DOHH2 (cell line): Measurements from ENCODE around the gene CELA1.
A peak's percentile ranks its signal among the peaks of the same experiment; 100 is the strongest.

Experiments used
- H3F3A ChIP-seq: fragments of 200-600 bp; sonication (generic), shearing (Covaris generic); 2 replicates; pipeline ENCODE4 v1.6.0; 2016; ENCODE audit warnings: antibody characterized with exemption, mild to moderate bottlenecking; ENCODE audit not compliant: control insufficient read depth, insufficient read depth
- H3K27ac ChIP-seq: fragments of 200-600 bp; sonication (generic); 2 replicates; pipeline ENCODE4 v1.5.1; 2014; ENCODE audit warnings: low read depth, mild to moderate bottlenecking, low read length, moderate library complexity
- H3K27me3 ChIP-seq: fragments of 200-600 bp; sonication (generic); 2 replicates; pipeline ENCODE4 v1.6.1; 2014; ENCODE audit warnings: mild to moderate bottlenecking, low read length, mixed read lengths; ENCODE audit not compliant: control insufficient read depth
- H3K36me3 ChIP-seq: fragments of 200-600 bp; sonication (generic); 2 replicates; pipeline ENCODE4 v1.6.1; 2014; ENCODE audit warnings: mild to moderate bottlenecking, low read length, moderate library complexity, mixed read lengths; ENCODE audit not compliant: control insufficient read depth
- H3K4me1 ChIP-seq: fragments of 200-600 bp; sonication (generic); 2 replicates; pipeline ENCODE4 v1.6.1; 2014; ENCODE audit warnings: mild to moderate bottlenecking, low read length, mixed read lengths; ENCODE audit not compliant: control insufficient read depth
- H3K4me2 ChIP-seq: fragments of 200-600 bp; sonication (generic); 2 replicates; pipeline ENCODE4 v1.6.0; 2014; ENCODE audit warnings: mild to moderate bottlenecking, low read length, moderate library complexity
- H3K4me3 ChIP-seq: fragments of 200-600 bp; sonication (generic); 2 replicates; pipeline ENCODE4 v1.5.1; 2014; ENCODE audit warnings: mild to moderate bottlenecking, low read length, mixed read lengths
- H3K79me2 ChIP-seq: fragments of 200-600 bp; sonication (generic); 2 replicates; pipeline ENCODE4 v1.6.1; 2014; ENCODE audit warnings: mild to moderate bottlenecking, low read length, mixed read lengths; ENCODE audit not compliant: control insufficient read depth
- H3K9me2 ChIP-seq: fragments of 200-600 bp; sonication (generic); replicated peaks from 2 replicates; pipeline ENCODE4 v1.6.1; 2014; ENCODE audit warnings: mild to moderate bottlenecking, low read length, mixed read lengths; ENCODE audit not compliant: control insufficient read depth
- H3K9me3 ChIP-seq: fragments of 200-600 bp; sonication (generic); 2 replicates; pipeline ENCODE4 v1.6.1; 2014; ENCODE audit warnings: antibody characterized with exemption, low read length, mixed read lengths; ENCODE audit not compliant: control insufficient read depth, insufficient read depth
- H4K20me1 ChIP-seq: fragments of 200-600 bp; sonication (generic); 2 replicates; pipeline ENCODE4 v1.6.0; 2014; ENCODE audit warnings: low read depth, mild to moderate bottlenecking, antibody characterized with exemption, low read length, moderate library complexity; ENCODE audit not compliant: control insufficient read depth, insufficient read depth
- EZH2phosphoT487 ChIP-seq: fragments of 200-600 bp; sonication (generic); IDR thresholded peaks from 2 replicates; pipeline ENCODE4 v1.6.1; 2017; ENCODE audit warnings: borderline replicate concordance, mild to moderate bottlenecking, antibody characterized with exemption, low read length, moderate library complexity, mixed read lengths
- TF ChIP-seq, protein P1 (sequence below): fragments of 200-600 bp; sonication (generic); IDR thresholded peaks from one replicate; pipeline ENCODE4 v1.5.1; 2014; ENCODE audit warnings: antibody characterized with exemption, mild to moderate bottlenecking, low read depth, low read length; ENCODE audit not compliant: poor library complexity, severe bottlenecking

The CELA1 gene

DNA sequence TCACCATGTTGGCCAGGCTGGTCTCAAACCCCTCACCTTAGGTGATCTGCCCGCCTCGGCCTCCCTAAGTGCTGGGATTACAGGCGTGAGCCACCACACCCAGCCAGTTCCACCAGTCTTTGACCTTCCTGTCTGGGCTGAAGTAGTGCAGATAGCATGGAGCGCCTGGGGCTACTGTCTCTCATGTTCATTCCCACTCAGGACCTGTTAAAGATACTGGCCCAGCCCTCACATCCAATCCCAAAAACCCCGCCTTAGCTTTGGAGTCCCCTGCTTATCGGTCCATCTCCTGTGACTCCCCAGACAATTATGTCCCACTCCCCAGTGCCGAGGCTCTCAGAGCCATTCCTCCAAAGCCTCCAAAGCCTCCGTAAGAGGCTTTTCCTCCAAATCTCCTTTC, 12.0 kb upstream of the CELA1 start:
- no peak overlapping the region for H3K27ac ChIP-seq
- no peaks in the 10 kb centered on the region for H3F3A ChIP-seq
- no peaks in the 10 kb centered on the region for H3K9me2 ChIP-seq
- H3K4me2 ChIP-seq = no peak overlapping the region
- no peaks in the 10 kb centered on the region for H3K79me2 ChIP-seq
- peaks cover 21% of the 10 kb centered on the region for H3K4me1 ChIP-seq
- peaks cover 71% of the 10 kb centered on the region for H3K27me3 ChIP-seq
- no peaks in the 10 kb centered on the region; the same call in 1 of the 2 replicates for H4K20me1 ChIP-seq
- H3K36me3 ChIP-seq = no peaks in the 10 kb centered on the region
- no peak for TF ChIP-seq EZH2phosphoT487
- TF ChIP-seq, protein P1, sequence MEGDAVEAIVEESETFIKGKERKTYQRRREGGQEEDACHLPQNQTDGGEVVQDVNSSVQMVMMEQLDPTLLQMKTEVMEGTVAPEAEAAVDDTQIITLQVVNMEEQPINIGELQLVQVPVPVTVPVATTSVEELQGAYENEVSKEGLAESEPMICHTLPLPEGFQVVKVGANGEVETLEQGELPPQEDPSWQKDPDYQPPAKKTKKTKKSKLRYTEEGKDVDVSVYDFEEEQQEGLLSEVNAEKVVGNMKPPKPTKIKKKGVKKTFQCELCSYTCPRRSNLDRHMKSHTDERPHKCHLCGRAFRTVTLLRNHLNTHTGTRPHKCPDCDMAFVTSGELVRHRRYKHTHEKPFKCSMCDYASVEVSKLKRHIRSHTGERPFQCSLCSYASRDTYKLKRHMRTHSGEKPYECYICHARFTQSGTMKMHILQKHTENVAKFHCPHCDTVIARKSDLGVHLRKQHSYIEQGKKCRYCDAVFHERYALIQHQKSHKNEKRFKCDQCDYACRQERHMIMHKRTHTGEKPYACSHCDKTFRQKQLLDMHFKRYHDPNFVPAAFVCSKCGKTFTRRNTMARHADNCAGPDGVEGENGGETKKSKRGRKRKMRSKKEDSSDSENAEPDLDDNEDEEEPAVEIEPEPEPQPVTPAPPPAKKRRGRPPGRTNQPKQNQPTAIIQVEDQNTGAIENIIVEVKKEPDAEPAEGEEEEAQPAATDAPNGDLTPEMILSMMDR = no peak
- no peak overlapping the region for H3K4me3 ChIP-seq
- H3K9me3 ChIP-seq = no peaks in the 10 kb centered on the region

GRCh38 chr12:51357374-51358047, 11.0 kb upstream of the CELA1 start:
- H3K79me2 ChIP-seq = no peaks in the 10 kb centered on the region
- no peak overlapping the region for H3K27ac ChIP-seq
- TF ChIP-seq, protein P1 = no peak
- TF ChIP-seq EZH2phosphoT487 = no peak
- H3K27me3 ChIP-seq = peaks cover 63% of the 10 kb centered on the region
- peak overlapping the region; percentile 75 for H3K4me2 ChIP-seq
- H3K4me1 ChIP-seq = peaks cover 21% of the 10 kb centered on the region
- H3K9me2 ChIP-seq = no peaks in the 10 kb centered on the region
- no peaks in the 10 kb centered on the region for H3F3A ChIP-seq
- no peaks in the 10 kb centered on the region for H3K36me3 ChIP-seq
- H3K9me3 ChIP-seq = no peaks in the 10 kb centered on the region
- no peaks in the 10 kb centered on the region; the same call in 1 of the 2 replicates for H4K20me1 ChIP-seq
- peak overlapping the region; percentile 53 for H3K4me3 ChIP-seq

DNA sequence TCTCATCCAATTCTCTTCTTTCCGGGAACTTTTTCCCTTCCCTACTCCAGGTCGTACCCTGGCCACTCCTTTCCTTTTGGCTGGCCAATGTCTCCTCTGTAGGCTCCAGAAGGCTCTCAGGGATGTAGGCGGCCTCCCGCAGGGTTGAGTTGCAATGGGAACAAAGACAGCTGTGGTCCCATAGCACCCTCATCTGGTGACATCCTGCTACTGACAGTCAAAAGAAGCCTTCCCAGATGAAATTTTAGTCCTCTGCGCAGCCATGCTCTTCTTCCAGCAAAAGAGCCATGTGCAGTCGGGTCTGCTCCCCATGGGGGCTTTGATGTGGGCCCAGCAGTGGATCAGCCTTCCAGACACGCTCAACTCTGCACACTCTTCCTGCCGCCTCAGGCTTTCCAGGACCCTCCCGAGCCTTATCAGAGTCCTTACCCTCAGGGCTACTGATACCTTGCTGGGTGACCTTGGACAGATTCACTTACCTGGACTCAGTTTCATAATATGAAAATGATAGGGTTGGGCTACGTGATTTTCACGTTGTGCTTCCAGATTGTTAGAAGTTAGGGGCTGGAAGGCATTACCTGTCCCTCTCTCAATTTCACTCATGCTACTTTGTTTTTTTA, 5.5 kb upstream of the CELA1 start:
- no peaks in the 10 kb centered on the region for H3F3A ChIP-seq
- no peaks in the 10 kb centered on the region for H3K9me2 ChIP-seq
- H3K9me3 ChIP-seq = no peaks in the 10 kb centered on the region
- no peaks in the 10 kb centered on the region for H3K36me3 ChIP-seq
- H4K20me1 ChIP-seq = no peaks in the 10 kb centered on the region; the same call in 1 of the 2 replicates
- peaks cover 8% of the 10 kb centered on the region for H3K4me1 ChIP-seq
- H3K27me3 ChIP-seq = peaks cover 59% of the 10 kb centered on the region
- no peak overlapping the region for H3K4me2 ChIP-seq
- H3K79me2 ChIP-seq = no peaks in the 10 kb centered on the region
- H3K4me3 ChIP-seq = no peak overlapping the region
- no peak overlapping the region for H3K27ac ChIP-seq
- TF ChIP-seq, protein P1 = peak; percentile 79
- no peak for TF ChIP-seq EZH2phosphoT487
